T-helper 22 cell (primary cell): ENCODE data around the gene EIF4A2.

ENCODE experiments used
- DNase-seq: peaks from one replicate; pipeline ENCODE4 v3.0.0-alpha.2; 2020; ENCODE audit warnings: low read depth

Gene EIF4A2

DNA sequence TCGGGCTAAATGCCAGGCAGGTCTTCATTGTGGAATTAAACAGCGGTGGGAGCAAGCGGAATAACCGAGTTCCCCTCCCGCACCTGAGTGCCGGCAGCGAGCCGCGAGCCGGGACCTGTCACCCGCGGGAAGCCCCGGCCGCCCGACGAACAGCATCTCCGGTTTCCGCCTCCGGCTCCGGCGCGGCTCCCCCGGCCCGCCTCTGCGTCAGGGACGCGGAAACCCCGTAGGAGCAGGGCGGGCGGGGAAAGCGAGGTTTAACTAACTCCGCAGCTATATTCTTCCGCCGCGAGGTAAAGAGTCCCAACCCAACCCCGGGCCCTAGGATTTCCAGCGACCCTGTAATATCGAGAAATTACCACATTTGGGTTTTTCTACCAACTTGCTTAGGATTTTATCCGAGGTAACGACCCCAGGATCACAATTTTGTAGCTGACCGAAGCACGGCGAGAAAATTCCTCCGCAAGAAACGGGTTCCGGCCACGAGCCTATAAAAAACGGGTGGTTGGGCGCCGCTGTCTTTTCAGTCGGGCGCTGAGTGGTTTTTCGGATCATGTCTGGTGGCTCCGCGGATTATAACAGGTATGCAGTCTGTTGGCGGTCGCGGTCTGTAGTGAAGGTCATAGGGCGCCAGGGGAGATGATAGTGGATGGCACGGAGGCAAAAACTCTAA, at the start of gene EIF4A2:
Gene EIF4A2 (plus strand): TSS at position 520 of the 673 bp plus-strand sequence. CDS start 34 bp downstream, at position 554.
- DNase-seq: peak; percentile 89

DNA sequence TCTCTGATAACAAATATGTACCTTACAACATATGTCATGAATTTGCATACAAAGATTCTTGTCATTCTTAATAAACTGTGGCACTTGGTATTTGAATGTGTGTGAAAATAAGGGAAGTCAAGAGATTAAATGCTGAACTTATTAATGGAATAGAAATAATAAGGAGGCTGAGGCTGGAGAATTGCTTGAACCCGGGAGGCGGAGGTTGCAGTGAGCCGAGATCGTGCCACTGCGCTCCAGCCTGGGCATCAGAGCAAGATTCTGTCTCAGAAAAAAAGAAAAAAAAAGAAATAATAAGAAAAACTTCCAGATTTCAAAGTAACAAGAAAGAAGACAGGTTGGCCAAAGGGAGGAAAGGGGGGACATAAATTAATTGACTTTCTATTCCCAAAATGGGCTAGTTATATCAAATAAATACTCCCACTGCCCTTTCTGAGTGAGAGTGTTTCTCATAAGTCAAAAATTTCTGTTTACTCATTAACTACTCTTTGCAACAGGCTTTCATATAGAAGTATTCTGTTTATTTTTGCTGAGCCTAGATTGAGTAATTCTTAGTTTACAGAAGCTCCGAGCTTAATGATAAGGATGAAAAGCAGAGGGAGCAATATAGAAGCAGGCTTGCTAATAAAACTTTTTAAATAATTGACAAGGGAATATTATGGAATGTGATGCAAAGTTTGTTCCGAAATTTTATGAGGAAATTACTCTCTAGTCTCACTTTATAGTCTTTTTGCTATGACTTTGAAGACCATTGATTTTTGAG, 40.6 kb upstream of the EIF4A2 start:
- DNase-seq: no peak

DNA sequence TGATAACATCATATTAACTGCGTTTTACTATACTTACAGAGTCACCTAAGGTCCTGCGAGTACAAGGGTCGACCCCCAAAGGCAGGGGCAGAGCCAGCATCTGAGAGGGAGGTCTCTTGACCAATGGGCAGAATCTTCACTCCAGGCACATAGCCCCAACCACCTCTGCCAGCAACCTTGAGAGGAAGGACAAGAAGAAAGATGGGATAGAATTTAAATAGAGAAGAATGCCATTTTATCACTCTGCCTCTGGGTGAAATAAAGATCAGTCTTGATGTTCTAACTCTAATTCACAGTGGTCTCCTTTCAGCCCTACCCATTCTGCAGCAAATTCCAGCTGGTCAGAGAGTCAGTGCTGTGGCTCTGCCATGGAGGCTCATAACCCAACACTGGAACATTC, 39.7 kb upstream of the EIF4A2 start:
- DNase-seq: no peak

DNA sequence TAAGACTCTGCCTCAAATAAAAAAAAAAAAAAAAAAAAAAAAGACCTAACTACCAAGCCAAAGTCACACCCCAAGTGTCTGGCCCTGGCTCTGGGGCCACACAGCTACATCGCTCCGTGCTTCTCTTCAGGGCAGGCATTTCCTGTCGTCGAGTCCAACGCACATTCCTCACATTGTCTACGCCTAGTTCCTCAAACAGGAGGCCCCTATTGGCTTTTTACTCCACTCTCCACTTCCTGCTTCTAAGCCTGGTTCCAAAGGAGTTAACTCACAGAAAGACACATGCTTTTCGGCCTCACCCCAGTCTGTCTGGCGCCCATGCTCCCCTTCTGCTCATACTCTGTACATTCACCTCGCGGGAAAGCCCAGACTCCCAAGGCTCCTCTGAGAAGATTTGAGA, 37.4 kb upstream of the EIF4A2 start:
- no peak for DNase-seq

DNA sequence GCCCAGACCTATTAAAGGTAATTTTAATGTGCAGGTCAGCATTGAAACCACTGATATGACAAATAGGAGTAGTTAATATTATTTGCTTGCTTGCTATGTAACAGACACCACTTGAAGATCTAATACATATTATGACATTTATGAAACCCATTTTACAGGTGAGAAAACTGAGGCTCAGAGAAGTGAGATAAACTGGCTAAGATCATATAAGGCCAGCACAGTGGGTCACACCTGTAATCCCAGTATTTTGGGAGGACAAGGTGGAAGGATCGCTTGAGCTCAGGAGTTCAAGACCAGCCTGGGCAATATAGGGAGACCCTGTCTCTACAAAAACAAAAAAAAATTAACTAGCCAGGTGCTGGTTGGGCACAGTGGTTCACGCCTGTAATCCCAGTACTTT, 33.1 kb upstream of the EIF4A2 start:
- DNase-seq: no peak

DNA sequence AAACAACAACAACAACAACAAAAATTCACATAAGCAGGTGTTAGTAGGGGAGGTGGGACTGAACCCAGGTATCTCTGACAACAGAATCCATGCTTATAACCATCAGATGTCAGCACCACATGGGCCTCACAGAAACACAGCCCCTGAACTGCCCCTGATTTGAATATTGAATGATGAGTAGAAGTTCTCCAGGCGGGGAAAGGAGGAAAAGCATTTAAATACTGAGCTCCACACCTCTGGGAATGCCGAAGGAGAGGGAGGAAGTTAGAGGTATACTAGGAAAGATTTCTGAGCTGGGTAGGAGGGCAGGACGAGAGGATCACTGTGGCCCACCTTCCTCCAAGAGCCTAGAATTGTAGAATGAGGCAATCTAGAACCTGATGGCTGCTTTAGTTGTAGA, 31.9 kb upstream of the EIF4A2 start:
- DNase-seq: no peak

DNA sequence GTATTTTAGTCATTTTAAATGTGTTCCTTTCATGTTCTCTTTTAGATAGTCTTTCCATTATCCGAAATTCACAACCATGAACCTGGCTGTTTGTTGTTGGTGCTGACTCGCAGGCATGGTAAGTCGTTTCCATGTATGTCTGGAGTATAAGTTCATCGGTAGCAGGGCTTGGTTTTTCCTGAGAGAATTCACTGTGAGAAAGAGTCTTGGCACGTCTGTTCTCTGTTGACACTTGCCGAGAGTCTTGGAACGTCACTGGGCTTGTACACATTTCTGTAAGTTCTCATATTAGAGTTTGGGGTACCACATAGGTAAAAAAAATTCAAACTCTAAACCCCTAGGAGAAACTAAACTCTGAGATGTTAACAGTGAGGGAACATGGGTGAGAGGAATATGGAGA, 29.4 kb upstream of the EIF4A2 start:
- DNase-seq: no peak

DNA sequence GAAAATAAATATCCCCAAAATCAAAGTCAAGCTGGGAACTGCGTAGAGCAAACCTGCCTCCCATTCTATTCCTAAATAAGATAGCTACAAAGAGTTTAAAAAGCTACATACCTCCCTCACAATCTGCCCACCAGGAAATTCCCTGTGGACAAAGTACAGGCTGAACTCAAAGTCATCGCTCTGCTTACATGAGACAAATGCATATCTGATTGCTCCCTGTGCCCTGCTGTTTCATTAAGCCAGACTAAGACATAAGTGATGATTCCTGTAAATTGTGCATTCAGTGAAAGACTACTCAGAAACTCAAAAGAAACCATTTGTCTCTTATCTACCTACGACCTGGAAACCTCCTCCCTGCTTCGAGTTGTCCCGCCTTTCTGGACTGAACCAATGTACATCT, 28.5 kb upstream of the EIF4A2 start:
- no peak for DNase-seq

DNA sequence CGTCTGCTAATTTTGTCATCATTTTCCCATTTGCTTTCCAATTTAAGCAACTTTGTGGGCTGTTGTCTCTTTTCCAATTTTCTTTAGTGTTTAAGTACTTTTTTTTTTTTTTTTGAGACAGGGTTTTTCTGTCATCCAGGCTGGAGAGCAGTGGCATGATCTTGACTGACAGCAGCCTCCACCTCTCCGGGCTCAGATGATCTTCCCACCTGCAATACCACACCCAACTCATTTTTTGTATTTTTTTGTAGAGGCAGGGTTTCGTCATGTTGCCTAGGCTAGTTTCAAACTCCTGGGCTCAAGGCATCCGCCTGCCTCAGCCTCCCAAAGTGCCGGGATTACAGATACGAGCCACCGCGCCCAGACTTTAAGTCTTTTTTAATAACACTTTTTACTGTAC, 26.2 kb upstream of the EIF4A2 start:
- no peak for DNase-seq

DNA sequence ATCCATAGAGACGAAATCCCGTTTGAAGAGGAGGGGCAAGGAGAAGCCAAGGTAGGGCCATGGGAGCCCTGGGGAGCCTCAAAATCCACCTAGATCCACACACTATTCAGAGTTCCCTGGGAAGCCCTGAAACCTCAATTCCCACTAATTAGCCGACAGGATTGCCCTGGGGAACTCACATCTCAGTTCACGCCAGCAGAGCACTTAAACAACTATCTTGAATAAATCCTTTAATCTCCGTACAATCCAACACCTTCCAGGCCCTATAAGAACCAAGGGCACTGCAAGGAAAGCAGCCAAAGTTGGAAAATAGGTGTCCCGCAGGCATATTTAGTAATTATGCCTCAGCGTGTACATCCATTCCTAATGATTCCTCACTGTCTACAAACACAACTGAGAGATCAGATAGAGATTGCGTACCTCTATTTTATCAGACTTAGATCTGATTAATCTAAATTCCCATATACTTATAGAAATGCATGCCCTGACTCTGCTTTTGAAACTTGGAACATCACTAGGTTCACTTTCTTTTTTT, 25.6 kb upstream of the EIF4A2 start:
- DNase-seq: no peak

DNA sequence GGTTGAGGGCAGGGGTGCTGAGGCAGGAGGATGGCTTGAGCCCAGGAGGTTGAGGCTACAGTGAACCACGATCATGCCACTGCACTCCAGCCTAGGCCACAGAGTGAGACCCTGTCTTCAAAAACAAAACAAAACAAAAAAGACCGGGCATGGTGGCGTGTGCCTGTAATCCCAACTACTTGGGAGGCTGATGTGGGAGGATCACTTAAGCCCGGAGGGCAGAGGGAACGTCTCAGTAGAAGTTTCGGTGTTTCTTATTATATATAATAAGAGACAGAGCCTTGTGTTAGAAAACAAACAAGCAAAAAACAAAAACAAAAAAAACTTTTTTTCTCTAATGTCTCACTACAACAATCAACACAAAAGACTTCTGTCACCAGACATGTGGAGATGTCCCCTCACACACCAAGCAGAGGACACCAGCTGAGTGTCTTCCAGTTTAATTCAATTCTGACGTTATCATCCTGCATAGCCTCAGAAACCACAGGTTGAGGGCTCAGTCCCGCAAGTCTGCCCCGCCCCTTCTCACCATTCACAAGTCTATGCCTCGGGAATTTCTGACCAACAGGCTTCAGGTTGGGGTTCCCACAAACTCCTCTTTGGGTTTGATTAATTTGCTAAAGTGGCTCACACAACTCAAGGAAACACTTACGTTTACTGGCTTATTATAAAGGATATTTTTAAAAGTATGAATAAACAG, 24.0 kb upstream of the EIF4A2 start:
- DNase-seq: no peak

DNA sequence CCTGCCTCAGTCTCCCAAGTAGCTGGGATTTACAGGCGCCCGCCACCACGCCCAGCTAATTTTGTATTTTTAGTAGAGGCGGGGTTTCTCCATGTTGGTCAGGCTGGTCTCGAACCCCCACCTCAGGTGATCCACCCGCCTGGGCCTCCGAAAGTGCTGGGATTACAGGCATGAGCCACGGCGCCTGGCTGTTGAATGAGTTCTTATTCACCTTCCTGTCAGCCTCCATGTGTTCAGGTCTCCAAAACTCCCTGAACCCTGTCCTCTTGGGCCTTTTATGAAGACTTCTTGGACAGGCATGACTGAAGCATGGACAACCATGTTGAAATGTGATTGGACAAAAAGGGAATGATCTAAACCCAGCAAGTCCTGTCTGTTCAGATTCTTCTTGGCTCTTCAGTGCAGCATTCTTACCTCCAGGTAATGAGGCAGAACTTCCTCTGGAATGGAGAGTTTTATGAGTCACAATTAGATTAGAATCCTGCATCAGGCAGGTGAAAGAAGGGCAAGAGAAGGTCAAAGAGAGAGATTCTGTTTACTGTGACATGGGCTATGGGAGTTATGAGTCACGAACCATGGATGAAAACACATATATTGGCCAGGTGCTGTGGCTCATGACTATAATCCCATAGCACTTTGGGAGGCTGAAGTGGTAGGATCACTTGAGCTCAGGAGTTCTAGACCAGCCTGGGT, 23.1 kb upstream of the EIF4A2 start:
- DNase-seq: no peak

DNA sequence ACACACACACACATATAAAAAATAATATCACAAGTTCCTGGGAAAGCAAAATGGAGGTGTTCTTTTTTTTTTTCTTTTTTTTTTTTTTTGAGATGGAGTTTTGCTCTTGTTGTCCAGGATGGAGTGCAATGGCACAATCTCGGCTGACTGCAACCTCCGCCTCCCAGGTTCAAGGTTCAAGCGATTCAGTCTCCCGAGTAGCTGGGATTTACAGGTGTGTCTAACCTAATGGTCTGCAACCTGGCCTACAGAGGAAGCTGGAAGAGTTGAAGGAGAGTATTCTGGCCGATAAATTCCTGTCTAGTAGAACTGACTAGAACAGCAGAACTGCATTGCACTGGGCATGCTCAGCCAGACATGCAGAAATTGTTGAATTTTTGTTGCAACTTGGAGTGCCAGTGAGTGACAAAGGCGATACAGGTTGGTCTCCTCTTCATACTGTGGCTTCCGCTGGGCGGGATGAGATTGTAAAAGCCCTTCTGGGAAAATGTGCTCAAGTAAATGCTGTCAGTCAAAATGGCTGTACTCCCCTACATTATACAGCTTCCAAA, 22.4 kb upstream of the EIF4A2 start:
- DNase-seq: no peak

DNA sequence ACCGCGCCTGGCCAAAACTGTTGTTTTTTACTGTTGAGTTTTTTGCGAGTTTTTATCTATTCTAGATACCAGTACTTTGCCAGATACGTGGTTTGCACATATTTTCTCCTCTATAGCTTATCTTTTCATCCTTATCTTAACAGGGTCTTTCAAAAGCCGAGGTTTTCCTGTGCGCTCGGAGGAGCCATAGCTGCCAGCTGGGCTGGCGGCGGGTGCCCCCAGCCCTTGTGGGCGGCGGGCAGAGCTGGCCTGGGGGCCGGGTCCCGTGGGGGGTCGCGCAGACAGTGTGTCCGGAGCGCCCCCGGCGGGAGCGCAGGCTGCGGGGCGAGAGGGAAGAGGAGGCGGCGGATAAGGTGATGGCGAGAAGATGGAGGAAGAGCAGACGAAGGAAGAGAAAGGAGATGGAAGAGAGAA, 11.1 kb upstream of the EIF4A2 start:
- DNase-seq: no peak

DNA sequence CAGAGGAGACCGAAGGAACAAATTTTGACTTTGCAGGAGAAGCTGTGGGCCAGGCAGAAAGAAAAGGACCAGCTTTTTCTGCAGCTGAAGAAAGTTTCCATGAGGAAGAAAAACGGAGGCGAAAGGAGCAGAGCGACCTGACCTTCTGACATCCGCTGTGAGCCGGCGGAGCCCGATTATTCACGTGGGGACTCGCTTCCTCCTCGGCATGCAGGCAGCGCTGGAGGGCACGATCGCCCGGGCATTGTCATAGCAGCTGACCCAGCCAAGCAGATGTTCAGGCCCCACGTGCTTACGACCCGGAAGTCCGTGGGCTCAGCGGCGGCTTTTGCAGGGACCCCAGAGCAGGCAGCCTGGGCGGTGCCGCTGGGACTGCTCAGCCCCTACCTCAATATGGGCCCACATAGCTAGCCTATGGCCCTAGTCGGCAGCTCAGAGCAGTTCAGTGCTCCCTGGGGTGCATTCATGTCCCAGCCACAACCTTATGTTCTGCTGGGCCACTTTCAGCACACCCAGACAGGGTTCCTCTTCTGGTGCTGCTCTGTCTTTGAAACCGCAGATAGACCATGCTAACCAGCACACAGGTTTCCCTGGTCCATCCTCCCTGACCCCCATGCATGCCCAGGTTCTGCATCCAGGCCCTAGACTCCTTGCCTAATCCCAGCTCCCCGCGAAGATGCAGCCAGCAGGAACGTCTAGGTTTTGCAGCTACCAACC, 10.5 kb upstream of the EIF4A2 start:
- peak; percentile 20 for DNase-seq

DNA sequence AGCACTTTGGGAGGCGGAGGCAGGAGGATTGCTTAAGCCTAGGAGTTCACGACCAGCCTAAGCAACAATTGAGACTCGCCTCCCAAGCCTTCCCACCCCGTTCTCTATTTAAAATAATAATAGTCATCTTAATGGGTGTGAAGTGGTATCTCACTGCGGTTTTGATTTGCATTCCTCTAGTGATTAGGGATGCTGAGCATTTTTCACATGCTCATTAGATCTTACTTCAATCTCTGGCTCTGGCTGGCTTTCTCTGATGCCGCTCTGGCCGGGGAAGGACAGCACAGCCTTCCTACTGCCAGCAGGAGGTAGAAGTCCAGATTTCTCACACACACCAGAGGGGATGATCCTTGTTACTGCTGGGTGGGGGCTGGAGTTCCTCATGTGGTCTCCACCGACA, 7.4 kb upstream of the EIF4A2 start:
- no peak for DNase-seq

DNA sequence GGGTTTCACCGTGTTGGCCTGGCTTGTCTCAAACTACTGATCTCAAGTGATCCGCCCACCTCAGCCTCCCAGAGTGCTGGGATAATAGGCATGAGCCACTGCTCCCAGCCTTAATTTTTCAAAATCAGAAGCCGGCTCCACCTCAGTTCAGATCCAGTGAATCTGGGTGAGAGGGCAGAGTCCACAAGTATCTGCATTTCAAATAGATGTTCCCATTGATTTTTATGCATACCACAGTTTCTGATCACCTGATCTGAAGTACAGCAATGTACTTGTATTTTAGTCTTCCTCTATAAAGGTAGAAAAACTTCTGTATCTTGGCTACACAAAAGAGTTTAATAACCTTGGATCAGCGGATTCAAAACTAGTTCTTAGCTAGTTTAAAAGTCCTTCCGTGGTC, 4.2 kb upstream of the EIF4A2 start:
- no peak for DNase-seq

DNA sequence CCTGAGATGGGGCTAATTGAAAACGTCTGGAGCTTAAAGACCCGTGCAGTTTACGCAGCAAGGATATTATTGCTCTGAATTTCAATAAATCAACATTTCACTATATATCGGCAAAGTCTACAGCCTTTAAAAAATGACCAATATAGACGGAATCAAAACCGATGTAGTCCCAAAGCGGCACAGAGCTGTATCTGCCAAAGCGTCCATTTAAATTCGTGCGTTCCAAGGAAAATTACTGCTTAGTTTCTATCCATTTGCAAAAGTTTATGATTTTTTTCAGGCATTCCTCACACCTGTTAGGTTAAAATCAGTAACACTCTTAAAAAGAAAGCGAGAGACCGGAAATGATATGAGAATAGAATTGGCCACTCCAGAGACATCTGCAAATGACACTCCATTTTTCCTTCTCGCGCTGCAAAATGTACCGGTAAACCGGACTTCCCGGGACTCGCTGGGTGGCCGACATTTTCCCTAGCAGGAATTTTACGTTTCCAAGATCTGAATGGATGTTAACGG, 777 bp upstream of the EIF4A2 start:
- no peak for DNase-seq

DNA sequence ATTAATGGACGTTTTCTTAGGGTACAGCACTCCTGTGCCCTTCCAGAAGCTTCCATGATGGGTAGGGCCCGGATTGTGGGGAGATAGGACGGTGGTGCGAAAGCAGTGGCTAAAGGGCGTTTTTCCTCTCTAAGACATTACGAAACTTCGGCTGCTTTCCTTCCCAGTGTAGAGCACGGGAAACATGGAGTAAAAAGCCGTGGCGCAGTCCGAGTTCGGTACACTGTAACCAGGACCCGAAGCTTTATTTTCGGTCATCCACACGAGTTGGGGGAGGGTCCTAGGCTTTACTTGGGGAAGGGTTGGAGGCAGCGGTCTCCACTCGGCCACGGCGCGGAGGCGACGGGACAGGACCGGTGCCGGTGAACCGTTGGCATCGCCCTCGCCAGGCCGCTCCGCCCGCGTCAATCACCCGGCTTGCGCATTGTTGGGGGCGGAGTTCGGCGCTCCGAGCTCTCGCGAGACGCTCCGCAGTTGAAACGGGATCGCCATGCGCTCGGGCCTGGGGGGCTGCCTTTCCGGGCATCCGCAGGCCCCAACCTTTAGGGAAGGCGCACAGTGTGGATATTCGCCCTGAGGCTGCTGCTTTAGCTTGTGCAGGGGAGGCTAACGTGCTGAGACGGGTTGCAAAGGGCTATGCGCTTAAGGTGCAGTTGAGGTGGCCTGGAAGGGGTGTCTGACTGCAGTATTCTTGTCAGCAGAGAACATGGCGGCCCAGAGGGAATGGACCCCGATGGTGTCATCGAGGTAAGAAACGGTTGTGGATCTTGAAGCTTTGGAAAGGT, 546 bp downstream of the EIF4A2 start:
- DNase-seq: peak; percentile 67

DNA sequence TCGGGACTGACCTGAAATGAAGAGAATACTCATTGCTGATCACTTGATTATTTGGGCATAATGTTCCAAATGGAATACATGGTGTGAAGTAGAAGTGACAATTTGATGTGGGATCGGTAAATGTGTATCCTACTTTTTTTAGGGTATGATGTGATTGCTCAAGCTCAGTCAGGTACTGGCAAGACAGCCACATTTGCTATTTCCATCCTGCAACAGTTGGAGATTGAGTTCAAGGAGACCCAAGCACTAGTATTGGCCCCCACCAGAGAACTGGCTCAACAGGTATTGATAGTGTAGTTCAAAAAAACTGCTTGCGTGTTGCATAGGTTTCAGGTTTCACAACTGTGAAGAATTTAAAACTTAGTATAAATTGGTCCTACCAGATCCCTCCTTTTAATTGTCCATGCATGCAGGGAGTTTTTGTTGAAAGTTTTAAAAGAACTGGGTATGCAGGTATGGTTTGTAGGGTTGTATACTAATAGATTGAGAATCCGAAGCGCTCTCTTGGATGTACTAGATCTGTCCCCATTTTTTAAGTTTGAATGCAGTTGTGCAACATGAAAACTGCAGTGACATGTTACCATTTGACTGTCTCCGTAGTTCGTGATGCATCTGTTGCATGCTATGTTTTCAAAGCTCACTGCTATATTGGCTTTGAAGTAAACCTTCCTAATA, 1.6 kb downstream of the EIF4A2 start:
- DNase-seq: no peak
